Esophagus squamous epithelium (tissue), 5 donors: ENCODE results near the gene RPL26. TPM values are rescaled to one million over a fixed set of nuclear protein-coding genes. Genes with fewer than 3 reads are reported as not detected.

Source experiments
- DNase-seq: peaks from one replicate; lab custom pipeline; 2025; lab: John Stamatoyannopoulos, UW
- H3K27ac ChIP-seq, 4 donors: fragments of 200-600 bp; sonication (generic); one replicate each; pipeline ENCODE4 v1.5.1; 2016 to 2019; ENCODE audit warnings: mild to moderate bottlenecking in 1 of 4
- H3K27me3 ChIP-seq, 4 donors: fragments of 200-600 bp; sonication (generic); 1 replicate in 3 of 4; 2 replicates in 1 of 4; pipeline versions ENCODE4 v1.5.1 to v1.6.0; 2017 to 2021; ENCODE audit warnings: antibody characterized with exemption in 1 of 4
- H3K36me3 ChIP-seq, 3 donors: fragments of 200-600 bp; sonication (generic); one replicate each; pipeline ENCODE4 v1.5.1; 2016 to 2019
- H3K4me1 ChIP-seq, 3 donors: fragments of 200-600 bp; sonication (generic); one replicate each; pipeline ENCODE4 v1.5.1; 2017 to 2019
- H3K4me3 ChIP-seq, 4 donors: fragments of 200-600 bp; sonication (generic); 1 replicate in 3 of 4; 2 replicates in 1 of 4; pipeline ENCODE4 v1.5.1; 2016 to 2019; ENCODE audit warnings: mild to moderate bottlenecking in 2 of 4, moderate library complexity in 1 of 4
- H3K9me3 ChIP-seq, 3 donors: fragments of 200-600 bp; sonication (generic); one replicate each; pipeline ENCODE4 v1.5.1; 2016 to 2019
- CTCF ChIP-seq, 6 experiments: fragments of 450-650 bp in 4 of 6; fragments of 200-600 bp in 2 of 6; sonication (generic) in 2 of 6; IDR thresholded peaks; one replicate each; pipeline ENCODE4 v1.5.1; 2016 to 2019; ENCODE audit warnings: antibody characterized with exemption in 6 of 6, mild to moderate bottlenecking in 4 of 6, moderate library complexity in 4 of 6
- POLR2A ChIP-seq, 4 donors: fragments of 450-650 bp; IDR thresholded peaks; one replicate each; pipeline ENCODE4 v1.6.1; 2017; ENCODE audit warnings: antibody characterized with exemption in 4 of 4, mild to moderate bottlenecking in 4 of 4, moderate library complexity in 3 of 4
- WGBS, 2 donors: methylation state at CpG; one replicate each; pipeline ENCODE4 v1.1.5; 2018; 5-methylcytosine and 5-hydroxymethylcytosine counted together
- intact Hi-C: fragments of 100-400 bp; cut with DNase I; formaldehyde crosslinking; loops from one replicate; pipeline ENCODE4 v1.15.0; 2022
- total RNA-seq, 4 donors: library from RNA; depleted of rRNA; stranded (reverse); fragments of >200 nt; gene quantifications; one replicate each; pipeline ENCODE4 v1.1.0, GENCODE V29; 2016
- donor health status: DM: yes; HTN: yes; CAD: no.

RPL26 gene
- total RNA-seq, 4 donors from 2014 or later: 3,032 to 5,420 (median 3,306) TPM

GRCh38 chr17:8406174-8406573 is 23.2 kb upstream of the RPL26 start:
- Histone ChIP-seq H3K4me3 (no peak overlapping the region), H3K27ac (no peak overlapping the region), H3K27me3 (peaks cover 0 to 18% (median 0%) of the 10 kb centered on the region in 4 donors), H3K36me3 (no peaks in the 10 kb centered on the region), H3K4me1 (peaks cover 0 to 22% (median 11%) of the 10 kb centered on the region in 3 donors), H3K9me3 (no peaks in the 10 kb centered on the region)
- WGBS, 2 donors: 56 to 80% methylated on average over 1 to 2 of the region's 2 CpGs
- TF ChIP-seq CTCF (IDR thresholded peaks at IDR 0.05): no peak
- no peak for DNase-seq
- intact Hi-C loops: no loop called here

GRCh38 chr17:8405499-8406016 is 22.6 kb upstream of the RPL26 start:
- TF ChIP-seq CTCF (IDR thresholded peaks at IDR 0.05) (no peak), POLR2A (IDR thresholded peaks at IDR 0.05) (no peak)
- DNase-seq: no peak
- H3K36me3 ChIP-seq: no peaks in the 10 kb centered on the region
- 84 to 87% methylated on average over 7 to 9 of the region's 11 CpGs for WGBS, 2 donors
- no peak overlapping the region for H3K4me3 ChIP-seq
- no peaks in the 10 kb centered on the region for H3K9me3 ChIP-seq
- intact Hi-C loops: no loop called here
- H3K27ac ChIP-seq: no peak overlapping the region
- H3K4me1 ChIP-seq: peaks cover 0 to 17% (median 5%) of the 10 kb centered on the region in 3 donors
- H3K27me3 ChIP-seq: peaks cover 0 to 24% (median 0%) of the 10 kb centered on the region in 4 donors

GRCh38 chr17:8402921-8403536 is 20.0 kb upstream of the RPL26 start:
- no peak overlapping the region for H3K4me3 ChIP-seq
- intact Hi-C loops: no loop called here
- 66 to 69% methylated on average over 11 of the region's 11 CpGs for WGBS, 2 donors
- H3K36me3 ChIP-seq: no peaks in the 10 kb centered on the region
- H3K9me3 ChIP-seq: no peaks in the 10 kb centered on the region
- H3K27ac ChIP-seq: no peak overlapping the region
- peaks cover 0 to 4% (median 2%) of the 10 kb centered on the region in 3 donors for H3K4me1 ChIP-seq
- no peak for TF ChIP-seq POLR2A (IDR thresholded peaks at IDR 0.05)
- no peak for TF ChIP-seq CTCF (IDR thresholded peaks at IDR 0.05)
- H3K27me3 ChIP-seq: peaks cover 0 to 41% (median 0%) of the 10 kb centered on the region in 4 donors
- DNase-seq: no peak

- Histone ChIP-seq H3K9me3 (no peaks in the 10 kb centered on the region), H3K27me3 (peaks cover 0 to 60% (median 0%) of the 10 kb centered on the region in 4 donors), H3K4me3 (no peak overlapping the region), H3K27ac (no peak overlapping the region), H3K36me3 (no peaks in the 10 kb centered on the region), H3K4me1 (peaks cover 0 to 9% (median 0%) of the 10 kb centered on the region in 3 donors)
- TF ChIP-seq CTCF (IDR thresholded peaks at IDR 0.05) (no peak), POLR2A (IDR thresholded peaks at IDR 0.05) (no peak)
- DNase-seq: no peak
- 74 to 77% methylated on average over 2 of the region's 2 CpGs for WGBS, 2 donors
- intact Hi-C loops: no loop called here
Observed at GRCh38 chr17:8401107-8401506, 18.1 kb upstream of the RPL26 start.

GRCh38 chr17:8398980-8399379 is 16.0 kb upstream of the RPL26 start:
- no peak for TF ChIP-seq CTCF (IDR thresholded peaks at IDR 0.05)
- TF ChIP-seq POLR2A (IDR thresholded peaks at IDR 0.05): no peak
- WGBS, 2 donors: 46 to 56% methylated on average over 5 to 6 of the region's 6 CpGs
- DNase-seq: no peak
- Histone ChIP-seq H3K9me3 (no peaks in the 10 kb centered on the region), H3K4me3 (no peak overlapping the region), H3K36me3 (no peaks in the 10 kb centered on the region), H3K27ac (no peak overlapping the region), H3K27me3 (peaks cover 0 to 73% (median 0%) of the 10 kb centered on the region in 4 donors), H3K4me1 (peaks cover 0 to 11% (median 0%) of the 10 kb centered on the region in 3 donors)
- intact Hi-C loops: loop anchor here (10.0 kb wide), 1 partner anchor 346 kb away; the partner anchor contains the start of gene CCDC42
